Panc1 (cell line): ENCODE data around the gene FHOD1.

ENCODE experiments used
- CTCF ChIP-seq: fragments of 450-650 bp; IDR thresholded peaks from 2 replicates; pipeline ENCODE4 v1.5.1; 2017; ENCODE audit warnings: mild to moderate bottlenecking
- SIN3A ChIP-seq: IDR thresholded peaks from 2 replicates; pipeline ENCODE4 v1.6.1; 2012; ENCODE audit warnings: low read depth, mild to moderate bottlenecking, low read length, moderate library complexity, borderline replicate concordance; ENCODE audit not compliant: insufficient read depth

- TF ChIP-seq CTCF (no peak), SIN3A (no peak)
Observed at GRCh38 chr16:67202426-67202825, 44.9 kb downstream of the FHOD1 start.
